OCI-LY1 (cell line): ENCODE measurements around the gene KCNN3.
"Not testable (repeated sequence)": the region's sequence is repeated elsewhere in the genome, so short reads cannot be mapped to it uniquely, and the experiment has no call there.

Experiments
- H2AFZ ChIP-seq: fragments of 200-600 bp; sonication (generic), shearing (Covaris generic); 2 replicates; pipeline ENCODE4 v1.6.0; 2014; ENCODE audit warnings: antibody characterized with exemption, mild to moderate bottlenecking, low read length
- H3F3A ChIP-seq: fragments of 200-600 bp; sonication (generic), shearing (Covaris generic); 2 replicates; pipeline ENCODE4 v1.6.0; 2014; ENCODE audit warnings: mild to moderate bottlenecking, antibody characterized with exemption, low read length, moderate library complexity; ENCODE audit not compliant: insufficient read depth
- H3K27ac ChIP-seq: fragments of 200-600 bp; sonication (generic); 2 replicates; pipeline ENCODE4 v1.5.1; 2014; ENCODE audit warnings: low read length, mixed run types, mild to moderate bottlenecking, low read depth; ENCODE audit not compliant: poor library complexity, severe bottlenecking
- H3K27me3 ChIP-seq: fragments of 200-600 bp; sonication (generic); 2 replicates; pipeline ENCODE4 v1.6.0; 2014; ENCODE audit warnings: antibody characterized with exemption, mild to moderate bottlenecking, low read length, moderate library complexity; ENCODE audit not compliant: insufficient read depth
- H3K36me3 ChIP-seq: fragments of 200-600 bp; sonication (generic); 2 replicates; pipeline ENCODE4 v1.6.1; 2014; ENCODE audit warnings: mild to moderate bottlenecking, antibody characterized with exemption, low read length, moderate library complexity, mixed read lengths; ENCODE audit not compliant: insufficient read depth
- H3K4me1 ChIP-seq: fragments of 200-600 bp; sonication (generic); 2 replicates; pipeline ENCODE4 v1.5.1; 2014; ENCODE audit warnings: mild to moderate bottlenecking, low read length, moderate library complexity; ENCODE audit not compliant: insufficient read depth, severe bottlenecking
- H3K4me2 ChIP-seq: fragments of 200-600 bp; sonication (generic), shearing (Covaris generic); 2 replicates; pipeline ENCODE4 v1.6.1; 2014; ENCODE audit warnings: low read length
- H3K4me3 ChIP-seq: fragments of 200-600 bp; sonication (generic); 2 replicates; pipeline ENCODE4 v1.5.1; 2014; ENCODE audit warnings: low read length, low read depth, mild to moderate bottlenecking, mixed read lengths; ENCODE audit not compliant: poor library complexity, severe bottlenecking
- H3K79me2 ChIP-seq: fragments of 200-600 bp; shearing (Covaris generic); 2 replicates; pipeline ENCODE4 v1.6.1; 2016; ENCODE audit warnings: mixed run types, low read length, mixed read lengths; ENCODE audit not compliant: insufficient read depth
- H3K9ac ChIP-seq: fragments of 200-600 bp; sonication (generic), shearing (Covaris generic); 2 replicates; pipeline ENCODE4 v1.6.1; 2014; ENCODE audit warnings: mild to moderate bottlenecking, low read length, mixed read lengths
- H3K9me2 ChIP-seq: fragments of 200-600 bp; sonication (generic), shearing (Covaris generic); 2 replicates; pipeline ENCODE4 v1.6.1; 2014; ENCODE audit warnings: low read depth, mild to moderate bottlenecking, low read length, mixed read lengths
- H3K9me3 ChIP-seq: fragments of 200-600 bp; shearing (Covaris generic); 2 replicates; pipeline ENCODE4 v1.6.1; 2014; ENCODE audit warnings: low read length, mixed read lengths
- H4K20me1 ChIP-seq: fragments of 200-600 bp; sonication (generic), shearing (Covaris generic); 2 replicates; pipeline ENCODE4 v1.6.0; 2016; ENCODE audit warnings: mild to moderate bottlenecking, low read length; ENCODE audit not compliant: insufficient read depth
- CTCF ChIP-seq: fragments of 200-600 bp; sonication (generic), shearing (Covaris generic); IDR thresholded peaks from 2 replicates; pipeline ENCODE4 v1.5.1; 2017; ENCODE audit warnings: mild to moderate bottlenecking, antibody characterized with exemption, low read length, moderate library complexity, mixed read lengths
- EZH2 ChIP-seq: fragments of 200-600 bp; sonication (generic), shearing (Covaris generic); IDR thresholded peaks from 2 replicates; pipeline ENCODE4 v1.8.0; 2017; ENCODE audit warnings: borderline replicate concordance, mixed run types, mild to moderate bottlenecking, antibody characterized with exemption, low read length, moderate library complexity, mixed read lengths

KCNN3 gene

GRCh38 chr1:154682254-154682653, 187.8 kb downstream of the KCNN3 start:
- Histone ChIP-seq H3F3A (no peaks in the 10 kb centered on the region), H2AFZ (no peak overlapping the region), H3K9me3 (no peaks in the 10 kb centered on the region), H3K79me2 (no peaks in the 10 kb centered on the region), H3K27ac (no peak overlapping the region), H3K9me2 (no peaks in the 10 kb centered on the region), H3K4me2 (no peak overlapping the region), H3K27me3 (peaks cover 9% of the 10 kb centered on the region; the same call in 1 of the 2 replicates), H3K4me3 (no peak overlapping the region), H3K9ac (no peak overlapping the region), H3K36me3 (no peaks in the 10 kb centered on the region; the same call in 1 of the 2 replicates), H3K4me1 (no peaks in the 10 kb centered on the region), H4K20me1 (no peaks in the 10 kb centered on the region)
- TF ChIP-seq EZH2: no peak
- no peak for TF ChIP-seq CTCF

- not testable (repeated sequence) for H3K27me3 ChIP-seq, H3K9ac ChIP-seq, H3K9me2 ChIP-seq, H3F3A ChIP-seq, H3K79me2 ChIP-seq, H3K27ac ChIP-seq, H3K4me1 ChIP-seq, H4K20me1 ChIP-seq, H3K9me3 ChIP-seq, H3K4me2 ChIP-seq, H3K36me3 ChIP-seq, H3K4me3 ChIP-seq, H2AFZ ChIP-seq
Measured at GRCh38 chr1:154677844-154678243, 192.2 kb downstream of the KCNN3 start.

- H3K9me3 ChIP-seq, H3K4me1 ChIP-seq, H3K9me2 ChIP-seq, H3K27ac ChIP-seq, H4K20me1 ChIP-seq, H3K9ac ChIP-seq, H3K27me3 ChIP-seq, H3K4me3 ChIP-seq, H3F3A ChIP-seq, H3K79me2 ChIP-seq, H3K4me2 ChIP-seq, H3K36me3 ChIP-seq, H2AFZ ChIP-seq: not testable (repeated sequence)
Measured at GRCh38 chr1:154676847-154677246, 193.2 kb downstream of the KCNN3 start.

GRCh38 chr1:154674456-154674855, 195.6 kb downstream of the KCNN3 start:
- not testable (repeated sequence) for H3K4me2 ChIP-seq, H3F3A ChIP-seq, H3K27me3 ChIP-seq, H3K27ac ChIP-seq, H3K36me3 ChIP-seq, H3K4me1 ChIP-seq, H3K4me3 ChIP-seq, H3K9ac ChIP-seq, H4K20me1 ChIP-seq, H3K9me3 ChIP-seq, H3K9me2 ChIP-seq, H3K79me2 ChIP-seq, H2AFZ ChIP-seq

- H3K27me3 ChIP-seq, H3K79me2 ChIP-seq, H2AFZ ChIP-seq, H3K27ac ChIP-seq, H3K9me3 ChIP-seq, H4K20me1 ChIP-seq, H3F3A ChIP-seq, H3K4me2 ChIP-seq, H3K36me3 ChIP-seq, H3K4me3 ChIP-seq, H3K9me2 ChIP-seq, H3K4me1 ChIP-seq, H3K9ac ChIP-seq: not testable (repeated sequence)
Measured at GRCh38 chr1:154672245-154672644, 197.8 kb downstream of the KCNN3 start.

- not testable (repeated sequence) for H3K79me2 ChIP-seq, H3K4me2 ChIP-seq, H4K20me1 ChIP-seq, H3K9me3 ChIP-seq, H3K27me3 ChIP-seq, H3K27ac ChIP-seq, H3K36me3 ChIP-seq, H3K4me3 ChIP-seq, H3K4me1 ChIP-seq, H3K9me2 ChIP-seq, H3F3A ChIP-seq, H3K9ac ChIP-seq, H2AFZ ChIP-seq
Measured at GRCh38 chr1:154671412-154671811, 198.7 kb downstream of the KCNN3 start.

GRCh38 chr1:154670310-154671270, 199.5 kb downstream of the KCNN3 start:
- not testable (repeated sequence) for H3K9ac ChIP-seq, H3F3A ChIP-seq, H3K9me3 ChIP-seq, H3K27me3 ChIP-seq, H3K4me3 ChIP-seq, H2AFZ ChIP-seq, H3K79me2 ChIP-seq, H3K4me1 ChIP-seq, H3K36me3 ChIP-seq, H4K20me1 ChIP-seq, H3K4me2 ChIP-seq, H3K27ac ChIP-seq, H3K9me2 ChIP-seq
